ENCODE data around the gene PLEKHJ1.

PLEKHJ1 gene

GRCh38 chr19:2234996-2235380 is 1.1 kb downstream of the PLEKHJ1 start:
- no peak for DNase-seq

GRCh38 chr19:2233601-2234280 is 2.4 kb downstream of the PLEKHJ1 start:
- DNase-seq, result no peak

GRCh38 chr19:2232286-2233151 is 3.6 kb downstream of the PLEKHJ1 start:
- DNase-seq, result no peak

GRCh38 chr19:2231621-2232221 is 4.4 kb downstream of the PLEKHJ1 start:
- DNase-seq, result no peak

- DNase-seq, result no peak
Observed at GRCh38 chr19:2230807-2231533, 5.2 kb downstream of the PLEKHJ1 start.

GRCh38 chr19:2230033-2230531 is 6.0 kb downstream of the PLEKHJ1 start:
- no peak for DNase-seq

- no peak for DNase-seq
Observed at GRCh38 chr19:2229103-2230032, 6.8 kb downstream of the PLEKHJ1 start.

GRCh38 chr19:2228157-2229030 is 7.7 kb downstream of the PLEKHJ1 start:
- DNase-seq, result no peak

- no peak for DNase-seq
Observed at GRCh38 chr19:2227415-2228156, 8.5 kb downstream of the PLEKHJ1 start.

- no peak for DNase-seq
Observed at GRCh38 chr19:2226840-2227360, 9.2 kb downstream of the PLEKHJ1 start.

- no peak for DNase-seq
Observed at GRCh38 chr19:2226051-2226839, 9.9 kb downstream of the PLEKHJ1 start.

GRCh38 chr19:2225415-2226050 is 10.6 kb downstream of the PLEKHJ1 start:
- no peak for DNase-seq

GRCh38 chr19:2224754-2225349 is 11.3 kb downstream of the PLEKHJ1 start:
- no peak for DNase-seq

GRCh38 chr19:2223959-2224358 is 12.2 kb downstream of the PLEKHJ1 start:
- no peak for DNase-seq

- DNase-seq, result no peak
Observed at GRCh38 chr19:2223391-2223790, 12.7 kb downstream of the PLEKHJ1 start.

- DNase-seq, result no peak
Observed at GRCh38 chr19:2221918-2222317, 14.2 kb downstream of the PLEKHJ1 start.

- no peak for DNase-seq
Observed at GRCh38 chr19:2221250-2221831, 14.8 kb downstream of the PLEKHJ1 start.

GRCh38 chr19:2219726-2220125 is 16.4 kb downstream of the PLEKHJ1 start:
- DNase-seq, result no peak

Data from fibroblast of skin of right biceps (primary cell).